Aorta (tissue), 5 donors: ENCODE results near the gene GOLGA6L7. TPM values are rescaled to one million over a fixed set of nuclear protein-coding genes. Genes with fewer than 3 reads are reported as not detected.
A peak's percentile ranks its signal among the peaks of the same experiment; 100 is the strongest.
"Not testable (repeated sequence)": the region's sequence is repeated elsewhere in the genome, so short reads cannot be mapped to it uniquely, and the experiment has no call there.

Experiments used
- ATAC-seq: fragments of 200-7000 bp; cut with Tn5 transposase; one replicate; pipeline ENCODE4 v1.9.1; 2022; ENCODE audit warnings: moderate library complexity; ENCODE audit not compliant: low FRiP score
- DNase-seq, 2 donors: peaks; one replicate each; pipeline ENCODE4 v3.0.0-alpha.2; 2020
- H3K27ac ChIP-seq, 2 donors: one replicate each; pipeline ENCODE4 v1.5.1; 2013; ENCODE audit warnings: low read length in 2 of 2, mild to moderate bottlenecking in 2 of 2, moderate library complexity in 2 of 2, control low read depth in 1 of 2, inconsistent platforms in 1 of 2, low read depth in 1 of 2
- H3K27me3 ChIP-seq, 2 donors: one replicate each; pipeline ENCODE4 v1.6.1; 2013; ENCODE audit warnings: control low read depth in 1 of 2, low read length in 1 of 2, mild to moderate bottlenecking in 1 of 2, moderate library complexity in 1 of 2; ENCODE audit not compliant: insufficient read depth in 2 of 2, control insufficient read depth in 1 of 2
- H3K36me3 ChIP-seq, 2 donors: one replicate each; pipeline ENCODE4 v1.6.1; 2013; ENCODE audit warnings: control low read depth in 1 of 2, low read length in 1 of 2, mild to moderate bottlenecking in 1 of 2; ENCODE audit not compliant: insufficient read depth in 2 of 2, control insufficient read depth in 1 of 2
- H3K4me1 ChIP-seq, 2 donors: one replicate each; pipeline ENCODE4 v1.6.1; 2013; ENCODE audit warnings: low read length in 2 of 2, control low read depth in 1 of 2, mild to moderate bottlenecking in 1 of 2, moderate library complexity in 1 of 2; ENCODE audit not compliant: insufficient read depth in 2 of 2, control insufficient read depth in 1 of 2
- H3K4me3 ChIP-seq, 2 donors: one replicate each; pipeline ENCODE4 v1.5.1; 2013; ENCODE audit warnings: low read length in 2 of 2, control low read depth in 1 of 2, mild to moderate bottlenecking in 1 of 2
- H3K9me3 ChIP-seq: one replicate; pipeline ENCODE4 v1.6.1; 2013; ENCODE audit warnings: mild to moderate bottlenecking, low read length; ENCODE audit not compliant: control insufficient read depth
- WGBS, 2 donors: extraction: QIAGEN DNeasy Blood & Tissue Kit; methylation state at CpG; one replicate each; pipeline ENCODE4 v1.1.7; 2013; 5-methylcytosine and 5-hydroxymethylcytosine counted together
- intact Hi-C, 2 donors: fragments of 100-400 bp; cut with DNase I; formaldehyde crosslinking; loops; one replicate each; pipeline versions ENCODE4 v1.14.2 to v1.15.0; 2022
- long read RNA-seq, 2 donors: library from polyadenylated mRNA; unstranded; transcript quantifications; one replicate each; pipeline ENCODE4 v2.0.0, GENCODE V29; 2020 to 2021
- polyA plus RNA-seq, 2 donors: library from polyadenylated mRNA; stranded (reverse); fragments of 200-250 nt; gene quantifications; one replicate each; pipeline ENCODE4 v1.2.3, GENCODE V29; 2013
- total RNA-seq, 2 donors: library from RNA; stranded (reverse); fragmentation: NEBNext Ultra II Directional; extraction: Animal tissue kit (Norgen Biotek cat#: 25700); gene quantifications; one replicate each; pipeline ENCODE4 v1.2.1, GENCODE V29; 2021
- donor health status: healthy with polysubstance abuse.
- donor health status: Bipolar disorder and iron deficiency.
- donor health status: DM: no; HTN: no; CAD: no.
- donor health status: DM: no; HTN: no; CAD: no.
- donor health status: DM: yes; HTN: yes; CAD: no.

GOLGA6L7 gene, protein sequence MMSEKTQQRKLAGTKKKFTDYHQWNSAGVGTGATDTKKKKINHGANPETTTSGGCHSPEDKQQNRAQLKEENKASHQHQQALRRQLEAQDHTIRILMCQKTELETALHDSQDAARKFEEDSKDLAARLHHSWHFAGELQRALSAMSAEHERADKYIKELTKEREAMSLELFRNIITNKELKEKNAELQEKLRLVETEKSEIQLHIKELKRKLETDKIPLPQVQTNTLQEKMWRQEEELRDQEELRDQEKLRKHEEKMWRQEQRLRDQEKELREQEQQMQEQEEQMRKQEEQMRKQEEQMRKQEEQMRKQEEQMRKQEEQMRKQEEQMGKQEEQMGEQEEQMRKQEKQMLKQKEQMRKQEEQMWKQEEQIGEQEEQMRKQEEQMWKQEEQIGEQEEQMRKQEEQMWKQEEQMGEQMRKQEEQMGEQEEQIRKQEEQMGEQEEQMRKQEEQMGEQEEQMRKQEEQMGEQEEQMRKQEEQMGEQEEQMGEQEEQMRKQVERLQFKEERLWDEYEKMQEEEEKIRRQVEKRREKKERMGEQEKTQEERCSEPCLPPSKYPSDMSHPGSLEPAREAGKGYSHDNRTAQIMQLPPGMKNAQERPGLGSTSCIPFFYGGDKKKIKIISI
- not detected for total RNA-seq
- polyA plus RNA-seq = not detected
- long read RNA-seq, donor 1 = 0 reads
- long read RNA-seq, donor 2, partial matches to known transcripts = 0 of 5 reads
- long read RNA-seq, donor 2, other reads (novel, unspliced or antisense) = 5 of 5 reads

- H3K27ac ChIP-seq, H3K4me3 ChIP-seq, DNase-seq, H3K27me3 ChIP-seq, H3K36me3 ChIP-seq, intact Hi-C loops, H3K4me1 ChIP-seq, ATAC-seq, H3K9me3 ChIP-seq: not testable (repeated sequence)
- WGBS, 2 donors = 97% methylated on average over 13 of the region's 13 CpGs
Measured at GRCh38 chr15:28848521-28848920, at the start of gene GOLGA6L7. Gene GOLGA6L7, minus strand, starts transcription at chr15:28848644. Its CDS starts 95 bp downstream, at chr15:28848549.

DNA sequence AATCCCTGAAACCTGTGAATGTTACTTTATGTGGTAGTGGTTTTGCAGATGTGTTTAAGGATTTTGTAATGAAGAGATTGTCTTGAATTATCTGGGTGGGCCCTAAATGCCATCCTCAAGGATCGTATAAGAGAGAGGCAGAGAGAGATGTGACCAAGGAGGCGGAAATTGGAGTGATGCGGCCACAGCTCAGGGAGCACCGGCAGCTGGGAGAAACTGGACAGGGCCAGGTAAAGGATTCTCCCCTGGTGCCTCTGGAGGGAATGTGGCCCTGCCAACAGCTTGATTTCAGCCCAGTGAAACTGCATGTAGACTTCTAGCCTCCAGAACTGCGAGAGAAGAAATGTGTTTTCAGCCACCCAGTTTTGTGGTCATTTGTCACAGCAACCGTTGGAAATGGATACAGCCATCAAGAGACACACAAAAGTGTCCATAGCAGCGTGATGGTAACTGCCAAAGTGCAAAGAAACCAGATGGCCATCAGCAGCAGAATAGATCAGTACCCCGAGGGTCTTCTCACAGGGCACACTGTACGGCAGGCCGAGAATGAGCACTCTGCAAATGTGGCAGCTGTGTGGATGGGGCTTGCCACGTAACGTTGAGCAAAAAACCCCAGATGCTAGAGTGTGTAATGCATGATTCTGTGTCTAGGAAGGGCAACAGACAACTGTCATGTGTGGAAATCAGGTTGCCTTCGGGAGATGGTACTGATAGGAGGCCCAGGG is 49.6 kb upstream of the GOLGA6L7 start:
- no peak overlapping the region for H3K27ac ChIP-seq
- H3K27me3 ChIP-seq = no peaks in the 10 kb centered on the region
- ATAC-seq (no peak), DNase-seq (peak in 1 of 2 donors; percentile 22)
- H3K4me1 ChIP-seq = no peaks in the 10 kb centered on the region
- WGBS, 2 donors = 94% methylated on average over 13 of the region's 13 CpGs
- intact Hi-C loops = no loop called here
- H3K4me3 ChIP-seq = no peak overlapping the region
- H3K36me3 ChIP-seq = no peaks in the 10 kb centered on the region
- no peaks in the 10 kb centered on the region for H3K9me3 ChIP-seq

GRCh38 chr15:28896951-28897350 is 48.5 kb upstream of the GOLGA6L7 start:
- DNase-seq = no peak
- no peak overlapping the region for H3K4me3 ChIP-seq
- no peaks in the 10 kb centered on the region for H3K27me3 ChIP-seq
- intact Hi-C loops = no loop called here
- H3K4me1 ChIP-seq = no peaks in the 10 kb centered on the region
- ATAC-seq = no peak
- no peaks in the 10 kb centered on the region for H3K9me3 ChIP-seq
- WGBS, 2 donors = 45 to 50% methylated on average over 4 of the region's 4 CpGs
- H3K36me3 ChIP-seq = no peaks in the 10 kb centered on the region
- H3K27ac ChIP-seq = no peak overlapping the region

DNA sequence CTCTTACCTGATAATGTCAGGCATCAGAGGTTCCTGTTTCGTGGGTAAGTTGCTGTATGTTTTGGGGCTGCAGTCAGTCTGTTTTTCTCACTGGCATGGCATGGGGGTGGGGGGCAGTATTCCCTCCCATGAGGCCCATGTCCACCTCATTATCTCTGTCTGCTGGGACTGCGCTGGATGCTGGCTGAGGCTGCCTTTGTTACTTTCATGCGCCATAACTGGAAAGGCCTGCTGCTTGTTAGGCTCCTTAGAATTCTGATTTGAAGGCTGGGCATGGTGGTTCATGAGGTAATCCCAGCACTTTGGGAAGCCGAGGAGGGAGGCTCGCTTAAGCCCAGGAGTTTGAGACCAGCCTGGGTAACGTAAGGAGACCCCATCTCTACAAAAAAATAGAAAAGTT is 47.1 kb upstream of the GOLGA6L7 start:
- Histone ChIP-seq H3K36me3 (no peaks in the 10 kb centered on the region), H3K9me3 (no peaks in the 10 kb centered on the region), H3K4me1 (no peaks in the 10 kb centered on the region), H3K4me3 (no peak overlapping the region), H3K27ac (no peak overlapping the region), H3K27me3 (no peaks in the 10 kb centered on the region)
- DNase-seq (peak in 1 of 2 donors; percentile 26), ATAC-seq (no peak)
- intact Hi-C loops = no loop called here
- 91 to 96% methylated on average over 6 of the region's 6 CpGs for WGBS, 2 donors

GRCh38 chr15:28895146-28895545 is 46.7 kb upstream of the GOLGA6L7 start:
- ATAC-seq = no peak
- no peaks in the 10 kb centered on the region for H3K9me3 ChIP-seq
- no peaks in the 10 kb centered on the region for H3K27me3 ChIP-seq
- H3K4me3 ChIP-seq = no peak overlapping the region
- H3K36me3 ChIP-seq = no peaks in the 10 kb centered on the region
- peak in 1 of 2 donors; percentile 55 for DNase-seq
- no peaks in the 10 kb centered on the region for H3K4me1 ChIP-seq
- H3K27ac ChIP-seq = no peak overlapping the region
- 96 to 98% methylated on average over 13 of the region's 13 CpGs for WGBS, 2 donors
- intact Hi-C loops = no loop called here

- WGBS, 2 donors = 89 to 94% methylated on average over 13 of the region's 13 CpGs
- intact Hi-C loops = no loop called here
Measured at GRCh38 chr15:28894631-28895030, 46.2 kb upstream of the GOLGA6L7 start.

GRCh38 chr15:28892789-28893610 is 44.6 kb upstream of the GOLGA6L7 start:
- no peak overlapping the region for H3K27ac ChIP-seq

More at GRCh38 chr15:28894631-28895030, 46.2 kb upstream of the GOLGA6L7 start:
- no peak for ATAC-seq
- Histone ChIP-seq H3K36me3 (no peaks in the 10 kb centered on the region), H3K27ac (no peak overlapping the region), H3K4me3 (no peak overlapping the region), H3K9me3 (no peaks in the 10 kb centered on the region), H3K27me3 (no peaks in the 10 kb centered on the region), H3K4me1 (no peaks in the 10 kb centered on the region)
- DNase-seq = peak in 1 of 2 donors; percentile 55

GRCh38 chr15:28891588-28891987 is 43.1 kb upstream of the GOLGA6L7 start:
- DNase-seq = no peak
- H3K36me3 ChIP-seq = no peaks in the 10 kb centered on the region
- no peak overlapping the region for H3K27ac ChIP-seq
- no peaks in the 10 kb centered on the region for H3K27me3 ChIP-seq
- H3K9me3 ChIP-seq = no peaks in the 10 kb centered on the region
- H3K4me1 ChIP-seq = no peaks in the 10 kb centered on the region
- intact Hi-C loops = no loop called here
- no peak for ATAC-seq
- 95 to 98% methylated on average over 6 of the region's 6 CpGs for WGBS, 2 donors
- no peak overlapping the region for H3K4me3 ChIP-seq

More at GRCh38 chr15:28892789-28893610, 44.6 kb upstream of the GOLGA6L7 start:
- intact Hi-C loops = no loop called here
- 28 to 29% methylated on average over 12 of the region's 12 CpGs for WGBS, 2 donors
- ATAC-seq = no peak
- H3K36me3 ChIP-seq = no peaks in the 10 kb centered on the region
- peak in 1 of 2 donors; percentile 36 for DNase-seq
- H3K9me3 ChIP-seq = no peaks in the 10 kb centered on the region
- H3K27me3 ChIP-seq = no peaks in the 10 kb centered on the region
- no peaks in the 10 kb centered on the region for H3K4me1 ChIP-seq
- no peak overlapping the region for H3K4me3 ChIP-seq
